HS-27A (cell line): ENCODE measurements around the gene PUSL1.

ENCODE experiments used
- DNase-seq: peaks from one replicate; pipeline ENCODE4 v3.0.0-alpha.2; 2012; ENCODE audit warnings: low read depth, missing footprints

The PUSL1 gene

GRCh38 chr1:1325288-1326074 lies 17.1 kb downstream of the PUSL1 start:
- DNase-seq, result no peak

GRCh38 chr1:1326075-1326605 lies 17.7 kb downstream of the PUSL1 start:
- DNase-seq, result no peak

- no peak for DNase-seq
Observed at GRCh38 chr1:1327291-1327690, 18.9 kb downstream of the PUSL1 start.

GRCh38 chr1:1328254-1328653 lies 19.9 kb downstream of the PUSL1 start:
- DNase-seq, result no peak

GRCh38 chr1:1329304-1330210 lies 21.2 kb downstream of the PUSL1 start:
- DNase-seq, result no peak

GRCh38 chr1:1330366-1331067 lies 22.1 kb downstream of the PUSL1 start:
- DNase-seq, result no peak

GRCh38 chr1:1331068-1331965 lies 22.9 kb downstream of the PUSL1 start, which contains the start of gene TAS1R3:
Gene TAS1R3 (plus strand): TSS chr1:1331280. CDS start chr1:1331346, 66 bp downstream.
- no peak for DNase-seq

- no peak for DNase-seq
Observed at GRCh38 chr1:1332031-1332755, 23.8 kb downstream of the PUSL1 start.

GRCh38 chr1:1332774-1333480 lies 24.5 kb downstream of the PUSL1 start:
- no peak for DNase-seq

GRCh38 chr1:1333551-1334241 lies 25.3 kb downstream of the PUSL1 start:
- no peak for DNase-seq

- DNase-seq, result no peak
Observed at GRCh38 chr1:1334835-1335234, 26.4 kb downstream of the PUSL1 start.

GRCh38 chr1:1335283-1335682 lies 26.9 kb downstream of the PUSL1 start:
- DNase-seq, result no peak

- DNase-seq, result no peak
Observed at GRCh38 chr1:1335792-1336248, 27.4 kb downstream of the PUSL1 start.

GRCh38 chr1:1336446-1336845 lies 28.0 kb downstream of the PUSL1 start:
- no peak for DNase-seq

GRCh38 chr1:1336931-1337792 lies 28.8 kb downstream of the PUSL1 start:
- DNase-seq, result no peak

- DNase-seq, result no peak
Observed at GRCh38 chr1:1337793-1338147, 29.4 kb downstream of the PUSL1 start.

GRCh38 chr1:1338278-1338677 lies 29.9 kb downstream of the PUSL1 start:
- DNase-seq, result no peak

GRCh38 chr1:1340185-1340584 lies 31.8 kb downstream of the PUSL1 start:
- DNase-seq, result no peak
